ENCODE data around the gene EIF4A2. TPM values are rescaled to one million over a fixed set of nuclear protein-coding genes. Genes with fewer than 3 reads are reported as not detected.
A peak's percentile ranks its signal among the peaks of the same experiment; 100 is the strongest.

The EIF4A2 gene
- total and polyA plus RNA-seq, 9 of the 15 experiments (the other 6 are each of a cell fraction or from before 2014, with no cell fraction given): 307 to 754 (median 435) TPM

GRCh38 chr3:186757214-186757613, 26.2 kb upstream of the EIF4A2 start:
- TF ChIP-seq MYC (IDR thresholded peaks at IDR 0.05; ENCODE audit: low read depth, low read length) (0 out of 2 replicates have a peak, but pooled peaks have one; percentile 3), MYC (CRISPR knock-in tag; IDR thresholded peaks at IDR 0.05; ENCODE audit: borderline replicate concordance, low read depth) (no peak), PBX2 (CRISPR knock-in tag; IDR thresholded peaks at IDR 0.05; ENCODE audit: low read depth) (no peak), PBX2 (tag; conservative IDR thresholded peaks at IDR 0.05; ENCODE audit: low read depth) (peak; percentile 47; the same call in 1 of the 2 replicates), VEZF1 (CRISPR knock-in tag; IDR thresholded peaks at IDR 0.05) (no peak), ADNP (tag; IDR thresholded peaks at IDR 0.05) (no peak), ZEB2 (IDR thresholded peaks at IDR 0.05) (0 out of 2 replicates have a peak, but pooled peaks have one; percentile 21), GMEB1 (CRISPR knock-in tag; IDR thresholded peaks at IDR 0.05) (no peak), ZNF175 (CRISPR knock-in tag; IDR thresholded peaks at IDR 0.05; ENCODE audit: low read depth) (no peak), TBL1XR1 (IDR thresholded peaks at IDR 0.05; ENCODE audit: low read length in 2 of 2) (no peak), GTF2F1 (IDR thresholded peaks at IDR 0.05; ENCODE audit: low read depth, low read length) (no peak), SRSF3 (IDR thresholded peaks at IDR 0.05; ENCODE audit: insufficient read depth, low read length) (no peak), PKNOX1 (IDR thresholded peaks at IDR 0.05) (peak; percentile 93), RCOR1 (IDR thresholded peaks at IDR 0.05; ENCODE audit: borderline replicate concordance in 1 of 2, low read depth in 2 of 2, low read length in 2 of 2) (no peak), SMARCE1 (IDR thresholded peaks at IDR 0.05) (0 out of 2 replicates have a peak, but pooled peaks have one; percentile 34)
- Histone ChIP-seq H3K4me3 (no peak overlapping the region), H3K4me1 (replicated peaks in 1 of 2; ENCODE audit: control insufficient read depth in 2 of 2, insufficient read depth in 2 of 2, low read length in 2 of 2) (peaks cover 0 to 5% of the 10 kb centered on the region in 2 experiments; a peak in 2 of 5 replicates), H3K4me2 (ENCODE audit: insufficient read depth, low read length) (no peak overlapping the region), H3K9me1 (ENCODE audit: control insufficient read depth, insufficient read depth, low read length) (no peaks in the 10 kb centered on the region), H3K27me3 (ENCODE audit: control insufficient read depth in 2 of 2, insufficient read depth in 2 of 2, low read length in 2 of 2) (peaks cover 0 to 7% of the 10 kb centered on the region in 2 experiments; a peak in 3 of 5 replicates), H3K79me2 (ENCODE audit: control insufficient read depth, insufficient read depth, low read length) (no peaks in the 10 kb centered on the region), H3K9me3 (replicated peaks; ENCODE audit: control insufficient read depth, insufficient read depth, low read depth, low read length) (no peaks in the 10 kb centered on the region), H2AFZ (ENCODE audit: low read depth, low read length) (no peak overlapping the region), H3K27ac (ENCODE audit: extremely low read depth, low read depth, low read length) (no peak overlapping the region), H3K36me3 (ENCODE audit: control insufficient read depth, insufficient read depth, low read length) (no peaks in the 10 kb centered on the region), H4K20me1 (replicated peaks; ENCODE audit: control insufficient read depth, insufficient read depth, low read length) (no peaks in the 10 kb centered on the region), H3K9ac (ENCODE audit: insufficient read depth in 1 of 2, low read depth in 2 of 2, low read length in 2 of 2) (no peak overlapping the region)
- in situ Hi-C loops (cut with MboI) (loop anchor here (10.0 kb wide), 1 partner anchor 142 kb away; the partner anchor contains the start of gene AHSG), intact Hi-C loops (cut with micrococcal nuclease) (loop anchor here (5.0 kb wide), 1 partner anchor 65 kb away; no protein-coding TSS in a partner anchor)
- POLR2A ChIA-PET: interaction anchor here (1.0 kb wide), 1 partner anchor 26 kb away, joined by 3 read pairs; the partner anchor contains the start of gene EIF4A2
- ATAC-seq (no peak), FAIRE-seq (no peak), DNase-seq (ENCODE audit: extremely low read depth in 1 of 4, low spot score in 3 of 4) (no peak)
- CTCF ChIA-PET (ENCODE audit: low intra/inter-chr PET ratio): no interaction called here
- WGBS (ENCODE audit: insufficient coverage, low coverage, missing lambda C conversion rate): 49% methylated on average over 6 of the region's 8 CpGs
- BruUV-seq (replicated peaks): no TSS peak

Measured in K562 (cell line).